ENCODE results near the gene PKNOX1. TPM values are rescaled to one million over a fixed set of nuclear protein-coding genes. Genes with fewer than 3 reads are reported as not detected.

The PKNOX1 gene
- total RNA-seq, 1 experiment from 2014 or later, result 12.7 TPM

- Histone ChIP-seq H3K4me1 (ENCODE audit: control insufficient read depth in 1 of 2, insufficient read depth in 2 of 2, low read length in 2 of 2) (no peaks in the 10 kb centered on the region), H4K20me1 (ENCODE audit: insufficient read depth) (no peaks in the 10 kb centered on the region), H3K79me2 (ENCODE audit: insufficient read depth, low read length) (no peaks in the 10 kb centered on the region), H3K36me3 (ENCODE audit: control insufficient read depth in 1 of 2, insufficient read depth in 2 of 2, low read length in 2 of 2) (0 out of 4 replicates have a peak, but pooled peaks cover 3 to 6% of the 10 kb centered on the region in 2 experiments), H3K27me3 (ENCODE audit: insufficient read depth, low read length) (no peaks in the 10 kb centered on the region), H3K9me3 (ENCODE audit: control insufficient read depth in 1 of 2, insufficient read depth in 1 of 2, low read depth in 1 of 2, low read length in 2 of 2) (no peaks in the 10 kb centered on the region), H3K27ac (ENCODE audit: low read depth, low read length) (no peak overlapping the region), H3K9me2 (ENCODE audit: insufficient read depth) (no peaks in the 10 kb centered on the region), H3K4me2 (ENCODE audit: low read length) (no peak overlapping the region), H3K4me3 (replicated peaks in 1 of 2; ENCODE audit: low read depth in 1 of 2, low read length in 2 of 2) (no peak overlapping the region), H2AFZ (ENCODE audit: low read depth, low read length, poor library complexity, severe bottlenecking) (no peak overlapping the region), H3K9ac (ENCODE audit: low read length) (no peak overlapping the region)
- intact Hi-C loops (cut with micrococcal nuclease), result no loop called here
- ATAC-seq (no peak), DNase-seq (ENCODE audit: low read depth, low spot score) (no peak)
- BruUV-seq (replicated peaks), result no TSS peak
- ChIA-PET RAD21 (ENCODE audit: low non-redundant PET in 1 of 2, low total read pairs in 2 of 2, uncharacterized antibody in 2 of 2, unreplicated experiment in 2 of 2) (no interaction called here), POLR2A (no interaction called here), CTCF (no interaction called here)
- TF ChIP-seq EGR1 (IDR thresholded peaks at IDR 0.05; ENCODE audit: low read depth) (no peak), TCF7L2 (IDR thresholded peaks at IDR 0.05; ENCODE audit: borderline replicate concordance, extremely low read depth, insufficient read depth, insufficient read length) (no peak), CEBPB (IDR thresholded peaks at IDR 0.05; ENCODE audit: low read depth) (no peak), FOSL1 (IDR thresholded peaks at IDR 0.05; ENCODE audit: low read depth) (no peak), ELF1 (IDR thresholded peaks at IDR 0.05; ENCODE audit: borderline replicate concordance, low read depth) (no peak), REST (IDR thresholded peaks at IDR 0.05; ENCODE audit: low read depth) (no peak), ZFX (IDR thresholded peaks at IDR 0.05) (no peak), EZH2phosphoT487 (IDR thresholded peaks at IDR 0.05; ENCODE audit: borderline replicate concordance) (no peak)
These were observed 53.7 kb downstream of the PKNOX1 start for GRCh38 chr21:43027846-43028731.

Data from HCT116 (cell line).